Measurements from ENCODE around the gene HNMT.

DNA sequence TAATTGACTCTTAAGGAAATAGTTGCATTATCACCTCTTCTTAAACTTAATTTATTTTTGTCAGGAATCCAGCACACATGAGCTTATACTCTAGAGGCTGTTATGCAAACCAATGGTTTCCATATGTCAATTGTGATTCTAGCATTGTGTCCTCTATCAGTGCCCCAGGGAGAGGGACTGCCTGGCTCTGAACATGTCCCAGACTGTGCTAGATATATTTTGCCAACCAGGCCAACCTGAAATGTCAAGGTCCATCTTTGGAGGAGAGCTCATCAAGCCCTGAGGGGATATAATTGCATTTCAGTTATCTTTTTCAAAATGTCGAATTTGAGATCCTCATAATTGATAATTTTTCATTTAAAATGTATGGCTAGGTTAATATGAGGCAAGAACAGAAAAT is 34.2 kb downstream of the HNMT start:
- TF ChIP-seq, protein P1, sequence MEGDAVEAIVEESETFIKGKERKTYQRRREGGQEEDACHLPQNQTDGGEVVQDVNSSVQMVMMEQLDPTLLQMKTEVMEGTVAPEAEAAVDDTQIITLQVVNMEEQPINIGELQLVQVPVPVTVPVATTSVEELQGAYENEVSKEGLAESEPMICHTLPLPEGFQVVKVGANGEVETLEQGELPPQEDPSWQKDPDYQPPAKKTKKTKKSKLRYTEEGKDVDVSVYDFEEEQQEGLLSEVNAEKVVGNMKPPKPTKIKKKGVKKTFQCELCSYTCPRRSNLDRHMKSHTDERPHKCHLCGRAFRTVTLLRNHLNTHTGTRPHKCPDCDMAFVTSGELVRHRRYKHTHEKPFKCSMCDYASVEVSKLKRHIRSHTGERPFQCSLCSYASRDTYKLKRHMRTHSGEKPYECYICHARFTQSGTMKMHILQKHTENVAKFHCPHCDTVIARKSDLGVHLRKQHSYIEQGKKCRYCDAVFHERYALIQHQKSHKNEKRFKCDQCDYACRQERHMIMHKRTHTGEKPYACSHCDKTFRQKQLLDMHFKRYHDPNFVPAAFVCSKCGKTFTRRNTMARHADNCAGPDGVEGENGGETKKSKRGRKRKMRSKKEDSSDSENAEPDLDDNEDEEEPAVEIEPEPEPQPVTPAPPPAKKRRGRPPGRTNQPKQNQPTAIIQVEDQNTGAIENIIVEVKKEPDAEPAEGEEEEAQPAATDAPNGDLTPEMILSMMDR (conservative IDR thresholded peaks at IDR 0.05): no peak
- TF ChIP-seq ZFX (IDR thresholded peaks at IDR 0.05): no peak
